Measurements from ENCODE around the gene PRMT7.

GRCh38 chr16:68289202-68289601 lies 21.6 kb upstream of the PRMT7 start:
- no peak for TF ChIP-seq EZH2 (IDR thresholded peaks at IDR 0.05; ENCODE audit: insufficient read depth, poor library complexity, severe bottlenecking)
- no peak for TF ChIP-seq EZH2phosphoT487 (IDR thresholded peaks at IDR 0.05; ENCODE audit: insufficient read depth, low read depth)
